Mesenchymal stem cell (in vitro differentiated cells and primary cell): ENCODE measurements around the gene CAPN9.
"Not testable (repeated sequence)": the region's sequence is repeated elsewhere in the genome, so short reads cannot be mapped to it uniquely, and the experiment has no call there.

Source experiments
- DNase-seq: peaks from one replicate; pipeline ENCODE4 v3.0.0-alpha.2; 2013
- H2AFZ ChIP-seq: one replicate; pipeline ENCODE4 v1.6.1; 2013; ENCODE audit warnings: low read depth, mild to moderate bottlenecking, control low read depth, inconsistent platforms, low read length, moderate library complexity
- H2AK5ac ChIP-seq: 2 replicates; pipeline ENCODE4 v1.6.1; 2013; ENCODE audit warnings: low read length, moderate library complexity, mild to moderate bottlenecking, inconsistent platforms; ENCODE audit not compliant: severe bottlenecking
- H2BK120ac ChIP-seq: one replicate; pipeline ENCODE4 v1.6.1; 2013; ENCODE audit warnings: low read depth, mild to moderate bottlenecking, inconsistent platforms, low read length, moderate library complexity
- H2BK12ac ChIP-seq, 2 experiments: one replicate each; pipeline ENCODE4 v1.6.1; 2013; ENCODE audit warnings: inconsistent platforms in 2 of 2, low read length in 2 of 2, mild to moderate bottlenecking in 2 of 2, moderate library complexity in 2 of 2, control low read depth in 1 of 2
- H2BK15ac ChIP-seq: one replicate; pipeline ENCODE4 v1.6.1; 2013; ENCODE audit warnings: mild to moderate bottlenecking, low read depth, inconsistent platforms; ENCODE audit not compliant: poor library complexity, severe bottlenecking
- H2BK5ac ChIP-seq: 2 replicates; pipeline ENCODE4 v1.6.1; 2013; ENCODE audit warnings: low read depth, mild to moderate bottlenecking, low read length, control low read depth, inconsistent platforms; ENCODE audit not compliant: poor library complexity, severe bottlenecking
- H3K14ac ChIP-seq, 2 experiments: one replicate each; pipeline ENCODE4 v1.6.1; 2013; ENCODE audit warnings: inconsistent platforms in 2 of 2, low read length in 2 of 2, control low read depth in 1 of 2, mild to moderate bottlenecking in 1 of 2, moderate library complexity in 1 of 2
- H3K18ac ChIP-seq, 2 experiments: one replicate each; pipeline ENCODE4 v1.6.1; 2013; ENCODE audit warnings: inconsistent platforms in 2 of 2, low read length in 2 of 2, control low read depth in 1 of 2, low read depth in 1 of 2, mild to moderate bottlenecking in 1 of 2
- H3K23ac ChIP-seq, 2 experiments: one replicate each; pipeline ENCODE4 v1.6.1; 2013; ENCODE audit warnings: inconsistent platforms in 2 of 2, low read length in 2 of 2, mild to moderate bottlenecking in 2 of 2, moderate library complexity in 2 of 2, control low read depth in 1 of 2
- H3K27ac ChIP-seq: 2 replicates; pipeline ENCODE4 v1.5.1; 2013; ENCODE audit warnings: mild to moderate bottlenecking, moderate library complexity, low read length, control low read depth, inconsistent platforms; ENCODE audit not compliant: poor library complexity, severe bottlenecking
- H3K27me3 ChIP-seq, 2 experiments: 2 replicates each; pipeline versions ENCODE4 v1.6.1 to v1.7.0; 2013; ENCODE audit warnings: low read length in 2 of 2, mild to moderate bottlenecking in 2 of 2, moderate library complexity in 2 of 2, control low read depth in 1 of 2, inconsistent platforms in 1 of 2; ENCODE audit not compliant: control insufficient read depth in 1 of 2, insufficient read depth in 1 of 2
- H3K36me3 ChIP-seq, 2 experiments: 2 replicates each; pipeline versions ENCODE4 v1.6.1 to v1.7.0; 2013; ENCODE audit warnings: low read length in 2 of 2, control low read depth in 1 of 2, inconsistent platforms in 1 of 2, low read depth in 1 of 2, mild to moderate bottlenecking in 1 of 2; ENCODE audit not compliant: insufficient read depth in 2 of 2, control insufficient read depth in 1 of 2
- H3K4ac ChIP-seq, 2 experiments: one replicate each; pipeline ENCODE4 v1.6.1; 2013; ENCODE audit warnings: inconsistent platforms in 2 of 2, low read length in 2 of 2, mild to moderate bottlenecking in 2 of 2, moderate library complexity in 2 of 2, control low read depth in 1 of 2, low read depth in 1 of 2
- H3K4me1 ChIP-seq: 2 replicates; pipeline ENCODE4 v1.6.1; 2013; ENCODE audit warnings: low read depth, low read length, control low read depth; ENCODE audit not compliant: control insufficient read depth, insufficient read depth
- H3K4me2 ChIP-seq: 2 replicates; pipeline ENCODE4 v1.6.1; 2013; ENCODE audit warnings: low read length, mild to moderate bottlenecking, inconsistent platforms; ENCODE audit not compliant: poor library complexity, severe bottlenecking
- H3K4me3 ChIP-seq, 2 experiments: 2 replicates each; pipeline versions ENCODE4 v1.5.1 to v1.7.0; 2013; ENCODE audit warnings: low read length in 2 of 2, mild to moderate bottlenecking in 2 of 2, control low read depth in 1 of 2, low read depth in 1 of 2; ENCODE audit not compliant: insufficient read depth in 1 of 2
- H3K79me1 ChIP-seq: replicated peaks from 2 replicates; pipeline ENCODE4 v1.6.1; 2013; ENCODE audit warnings: mild to moderate bottlenecking, control low read depth, low read length, inconsistent platforms; ENCODE audit not compliant: poor library complexity, severe bottlenecking
- H3K9ac ChIP-seq: 2 replicates; pipeline ENCODE4 v1.7.0; 2013; ENCODE audit warnings: mild to moderate bottlenecking, low read length, moderate library complexity
- H3K9me3 ChIP-seq: 2 replicates; pipeline ENCODE4 v1.7.0; 2013; ENCODE audit warnings: mild to moderate bottlenecking, low read length; ENCODE audit not compliant: control insufficient read depth
- H4K8ac ChIP-seq: one replicate; pipeline ENCODE4 v1.6.1; 2013; ENCODE audit warnings: inconsistent platforms, mild to moderate bottlenecking, low read length, moderate library complexity
- H4K91ac ChIP-seq: one replicate; pipeline ENCODE4 v1.6.1; 2013; ENCODE audit warnings: mild to moderate bottlenecking, low read length, inconsistent platforms
- WGBS: methylation state at CpG from one replicate; pipeline ENCODE4 v1.1.7; 2013; ENCODE audit warnings: mixed read lengths; 5-methylcytosine and 5-hydroxymethylcytosine counted together

CAPN9 gene

DNA sequence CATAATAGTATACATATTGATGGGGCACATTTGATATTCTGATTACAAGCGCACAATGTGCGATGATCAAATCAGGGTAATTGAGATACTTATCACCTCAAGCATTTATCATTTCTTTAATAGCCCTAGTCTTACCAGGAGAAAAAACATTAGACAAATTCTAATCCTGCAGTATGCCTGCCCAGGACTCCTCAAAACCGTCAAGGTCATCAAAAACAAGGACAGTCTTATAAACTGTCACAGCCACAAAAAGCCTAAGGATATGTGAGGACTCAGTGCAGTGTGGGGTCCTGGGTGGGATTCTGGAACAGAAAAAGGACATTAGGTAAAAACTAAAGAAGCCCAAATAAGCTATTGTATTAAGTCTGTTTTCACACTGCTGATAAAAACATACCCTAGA is 19.1 kb downstream of the CAPN9 start:
- H3K18ac ChIP-seq = no peak overlapping the region
- no peaks in the 10 kb centered on the region for H3K4me1 ChIP-seq
- H4K91ac ChIP-seq = no peak overlapping the region
- H2BK15ac ChIP-seq = no peak overlapping the region
- no peak overlapping the region for H2BK5ac ChIP-seq
- no peak overlapping the region for H3K4me3 ChIP-seq
- H4K8ac ChIP-seq = no peak overlapping the region
- 100% methylated on average over 2 of the region's 3 CpGs for WGBS
- H2AFZ ChIP-seq = no peak overlapping the region
- no peak overlapping the region for H3K14ac ChIP-seq
- H3K9me3 ChIP-seq = peaks cover 7% of the 10 kb centered on the region
- no peaks in the 10 kb centered on the region for H3K79me1 ChIP-seq
- H3K27me3 ChIP-seq = peaks cover 6 to 16% of the 10 kb centered on the region in 2 experiments
- no peak overlapping the region for H2BK12ac ChIP-seq
- no peaks in the 10 kb centered on the region for H3K36me3 ChIP-seq
- DNase-seq = no peak
- no peak overlapping the region for H2AK5ac ChIP-seq
- H2BK120ac ChIP-seq = no peak overlapping the region
- no peak overlapping the region for H3K4ac ChIP-seq
- H3K9ac ChIP-seq = no peak overlapping the region
- H3K23ac ChIP-seq = no peak overlapping the region
- no peak overlapping the region for H3K27ac ChIP-seq
- no peak overlapping the region for H3K4me2 ChIP-seq

DNA sequence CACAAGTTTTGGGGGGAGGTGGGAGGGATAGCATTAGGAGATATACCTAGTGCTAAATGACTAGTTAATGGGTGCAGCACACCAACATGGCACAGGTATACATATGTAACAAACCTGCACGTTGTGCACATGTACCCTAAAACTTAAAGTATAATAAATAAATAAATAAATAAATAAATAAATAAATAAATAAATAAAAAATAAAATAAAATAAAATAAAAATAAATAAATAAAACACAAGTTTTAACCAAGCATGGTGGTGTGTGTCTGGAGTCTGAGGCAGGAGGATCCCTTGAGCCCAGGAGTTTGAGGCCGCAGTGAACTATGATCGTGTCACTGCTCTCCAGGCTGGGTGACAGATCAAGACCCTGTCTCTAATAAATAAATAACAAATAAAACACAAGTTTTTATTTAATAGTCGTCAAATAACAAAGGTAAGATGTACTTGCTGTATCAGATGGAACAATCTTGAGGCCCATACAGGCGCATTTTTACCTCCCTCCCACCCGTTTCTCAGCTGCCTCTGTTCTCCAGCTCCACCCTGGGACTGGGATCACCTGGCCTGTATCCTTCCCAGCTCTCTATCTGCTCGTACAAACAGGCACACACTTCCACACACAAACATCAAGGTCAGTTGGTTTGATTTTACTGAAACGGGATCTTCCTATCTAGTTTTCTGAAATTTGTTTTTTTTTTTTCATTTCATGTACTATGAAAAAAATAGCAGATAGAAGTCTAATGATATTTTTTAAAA is 20.8 kb downstream of the CAPN9 start:
- H3K4ac ChIP-seq, H3K4me2 ChIP-seq, H3K23ac ChIP-seq, H3K4me3 ChIP-seq, H3K14ac ChIP-seq, H2AK5ac ChIP-seq, H2BK12ac ChIP-seq, H3K79me1 ChIP-seq, H3K9ac ChIP-seq, H2AFZ ChIP-seq, H3K36me3 ChIP-seq, H3K18ac ChIP-seq, H3K27ac ChIP-seq, DNase-seq, H3K4me1 ChIP-seq, H3K9me3 ChIP-seq, H2BK5ac ChIP-seq, H4K91ac ChIP-seq, H3K27me3 ChIP-seq, H2BK120ac ChIP-seq, H2BK15ac ChIP-seq: not testable (repeated sequence)
- 93% methylated on average over 4 of the region's 8 CpGs for WGBS
- peak overlapping the region; percentile 78 for H4K8ac ChIP-seq

DNA sequence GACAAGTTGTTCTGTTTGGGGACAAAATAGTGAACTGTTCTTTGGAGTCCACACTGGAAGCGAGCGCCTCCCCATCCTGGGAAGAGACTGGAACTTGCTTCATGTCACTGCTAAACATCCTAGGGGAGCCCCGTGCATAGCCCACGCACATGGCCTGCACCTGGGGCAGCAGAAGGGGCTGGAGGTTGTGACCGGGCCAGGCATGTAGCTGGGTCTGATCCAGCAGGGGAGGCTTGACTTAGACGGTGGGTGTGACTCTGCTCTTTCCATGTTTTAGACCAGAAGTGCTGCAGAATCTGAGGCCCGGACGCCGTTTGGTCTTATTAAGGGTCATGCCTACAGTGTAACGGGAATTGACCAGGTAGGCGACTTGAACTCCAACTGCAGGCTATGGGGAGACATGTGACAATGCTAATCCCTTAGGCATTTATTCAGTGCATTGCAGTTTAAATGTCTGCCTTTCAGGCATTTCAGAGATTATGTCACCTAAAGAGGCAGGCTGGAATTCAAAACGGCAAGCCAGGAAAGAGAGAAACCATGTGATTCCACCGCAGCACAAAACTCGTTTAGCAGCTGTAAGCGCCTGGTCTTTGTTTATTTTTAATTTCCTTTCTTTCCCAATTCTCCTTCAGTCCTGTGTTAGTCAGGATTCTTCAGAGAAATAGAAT is 21.8 kb downstream of the CAPN9 start:
- H3K23ac ChIP-seq = peak overlapping the region in 1 of 2 experiments; percentile 87
- H4K91ac ChIP-seq = peak overlapping the region; percentile 74
- H3K4ac ChIP-seq = peak overlapping the region in 1 of 2 experiments; percentile 84
- no peak overlapping the region for H2BK120ac ChIP-seq
- no peak overlapping the region for H3K4me3 ChIP-seq
- H3K27ac ChIP-seq = no peak overlapping the region
- no peak overlapping the region for H2BK5ac ChIP-seq
- no peak overlapping the region for H2AK5ac ChIP-seq
- WGBS = 72% methylated on average over 15 of the region's 15 CpGs
- no peak overlapping the region for H3K4me2 ChIP-seq
- peak overlapping the region; percentile 63 for H4K8ac ChIP-seq
- no peaks in the 10 kb centered on the region for H3K36me3 ChIP-seq
- peaks cover 6 to 8% of the 10 kb centered on the region in 2 experiments for H3K27me3 ChIP-seq
- peak; percentile 93 for DNase-seq
- no peak overlapping the region for H3K9ac ChIP-seq
- H2BK15ac ChIP-seq = peak overlapping the region; percentile 60
- peak overlapping the region in 1 of 2 experiments; percentile 98 for H2BK12ac ChIP-seq
- H2AFZ ChIP-seq = peak overlapping the region; percentile 80
- H3K79me1 ChIP-seq = no peaks in the 10 kb centered on the region
- H3K14ac ChIP-seq = no peak overlapping the region
- H3K4me1 ChIP-seq = peaks cover 2% of the 10 kb centered on the region
- peak overlapping the region; percentile 37 to 94 for H3K18ac ChIP-seq
- peaks cover 3% of the 10 kb centered on the region for H3K9me3 ChIP-seq

DNA sequence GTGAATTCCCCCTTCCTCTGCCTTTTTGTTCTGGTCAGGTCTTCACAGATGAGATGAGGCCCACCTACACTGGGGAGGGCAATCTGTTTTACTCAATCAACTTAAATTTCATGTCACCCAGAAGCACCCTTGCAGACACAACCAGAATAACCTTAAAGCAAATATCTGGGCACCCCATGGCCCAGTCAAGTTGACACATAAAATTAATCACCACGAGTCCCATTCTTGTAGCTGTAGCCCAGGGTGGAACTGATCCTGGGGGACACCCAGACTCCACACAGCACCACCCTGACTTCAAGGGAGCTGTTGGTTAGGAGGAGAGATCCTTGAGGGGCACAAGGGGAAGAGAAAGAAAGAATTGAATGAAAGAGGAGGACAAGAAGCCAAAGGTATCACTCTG is 23.1 kb downstream of the CAPN9 start:
- no peak overlapping the region for H2BK15ac ChIP-seq
- no peaks in the 10 kb centered on the region for H3K36me3 ChIP-seq
- H2BK5ac ChIP-seq = no peak overlapping the region
- no peak overlapping the region for H3K9ac ChIP-seq
- no peak overlapping the region for H4K8ac ChIP-seq
- no peak overlapping the region for H3K14ac ChIP-seq
- no peak for DNase-seq
- H3K4me3 ChIP-seq = no peak overlapping the region
- H2AK5ac ChIP-seq = no peak overlapping the region
- no peak overlapping the region for H3K23ac ChIP-seq
- peaks cover 2% of the 10 kb centered on the region for H3K4me1 ChIP-seq
- H2BK12ac ChIP-seq = peak overlapping the region; percentile 51 to 65
- H3K27me3 ChIP-seq = peaks cover 6 to 8% of the 10 kb centered on the region in 2 experiments
- H2AFZ ChIP-seq = no peak overlapping the region
- H3K27ac ChIP-seq = no peak overlapping the region
- no peak overlapping the region for H3K4me2 ChIP-seq
- H3K4ac ChIP-seq = no peak overlapping the region
- H2BK120ac ChIP-seq = peak overlapping the region; percentile 27
- no CpG with 5 or more reads among the region's 1 CpG for WGBS
- no peaks in the 10 kb centered on the region for H3K79me1 ChIP-seq
- H3K18ac ChIP-seq = peak overlapping the region; percentile 54 to 56
- peak overlapping the region; percentile 67 for H4K91ac ChIP-seq
- H3K9me3 ChIP-seq = peaks cover 3% of the 10 kb centered on the region
